Left lung (tissue), 10 donors: ENCODE data around the gene HTRA2. TPM values are rescaled to one million over a fixed set of nuclear protein-coding genes. Genes with fewer than 3 reads are reported as not detected.

Experiments used
- ATAC-seq: fragments of 200-7000 bp; cut with Tn5 transposase; one replicate; pipeline ENCODE4 v1.9.1; 2020; ENCODE audit warnings: moderate library complexity
- DNase-seq, 4 donors: peaks; one replicate each; pipeline ENCODE4 v3.0.0-alpha.2; 2013 to 2020
- H3K27ac ChIP-seq, 2 donors: fragments of 200-600 bp; sonication (generic) in 1 of 2; one replicate each; pipeline versions ENCODE4 v1.5.0 to v1.8.0; 2020 to 2021
- H3K27me3 ChIP-seq, 2 donors: fragments of 200-600 bp; sonication (generic) in 1 of 2; one replicate each; pipeline versions ENCODE4 v1.5.0 to v1.8.0; 2020 to 2021
- H3K36me3 ChIP-seq, 2 donors: fragments of 200-600 bp; sonication (generic) in 1 of 2; one replicate each; pipeline versions ENCODE4 v1.5.0 to v1.8.0; 2020 to 2021
- H3K4me1 ChIP-seq, 2 donors: fragments of 200-600 bp; one replicate each; pipeline ENCODE4 v1.8.0; 2021
- H3K4me3 ChIP-seq, 2 donors: fragments of 200-600 bp; sonication (generic) in 1 of 2; one replicate each; pipeline versions ENCODE4 v1.5.0 to v1.8.0; 2020 to 2021; ENCODE audit warnings: mild to moderate bottlenecking in 1 of 2
- H3K9me3 ChIP-seq, 2 donors: fragments of 200-600 bp; sonication (generic) in 1 of 2; one replicate each; pipeline versions ENCODE4 v1.5.0 to v1.8.0; 2020 to 2021
- CTCF ChIP-seq, 2 donors: fragments of 200-600 bp; sonication (generic) in 1 of 2; IDR thresholded peaks; one replicate each; pipeline versions ENCODE4 v1.5.0 to v1.8.0; 2021; ENCODE audit warnings: antibody characterized with exemption in 2 of 2
- intact Hi-C, 2 donors: fragments of 100-400 bp; cut with DNase I; formaldehyde crosslinking; loops; one replicate each; pipeline versions ENCODE4 v1.11.2 to v1.14.2; 2022
- polyA plus RNA-seq, 6 donors: library from polyadenylated mRNA; unstranded; fragments of 120-200 nt; gene quantifications; one replicate each; pipeline ENCODE4 v1.2.1, GENCODE V29; 2013; ENCODE audit not compliant: insufficient read length in 6 of 6
- total RNA-seq, 2 donors: library from RNA; stranded (reverse); fragmentation: NEBNext Ultra II Directional; extraction: Animal tissue kit (Norgen Biotek cat#: 25700); gene quantifications; one replicate each; pipeline ENCODE4 v1.2.1, GENCODE V29; 2021
- donor health status: DM: no; HTN: yes; CAD: no.
- donor health status: DM: no; HTN: no; CAD: no.

HTRA2 gene
- total and polyA plus RNA-seq, 8 donors, result 29.4 to 36.6 (median 33.9) TPM

GRCh38 chr2:74571058-74571457 is 41.3 kb downstream of the HTRA2 start:
- intact Hi-C loops, result no loop called here
- DNase-seq (no peak), ATAC-seq (no peak)
- Histone ChIP-seq H3K27me3 (no peaks in the 10 kb centered on the region), H3K36me3 (no peaks in the 10 kb centered on the region), H3K27ac (peak overlapping the region in 1 of 2 donors; percentile 6), H3K4me3 (no peak overlapping the region), H3K9me3 (no peaks in the 10 kb centered on the region), H3K4me1 (peaks cover 0 to 43% of the 10 kb centered on the region in 2 donors)
- TF ChIP-seq CTCF (IDR thresholded peaks at IDR 0.05), result no peak

DNA sequence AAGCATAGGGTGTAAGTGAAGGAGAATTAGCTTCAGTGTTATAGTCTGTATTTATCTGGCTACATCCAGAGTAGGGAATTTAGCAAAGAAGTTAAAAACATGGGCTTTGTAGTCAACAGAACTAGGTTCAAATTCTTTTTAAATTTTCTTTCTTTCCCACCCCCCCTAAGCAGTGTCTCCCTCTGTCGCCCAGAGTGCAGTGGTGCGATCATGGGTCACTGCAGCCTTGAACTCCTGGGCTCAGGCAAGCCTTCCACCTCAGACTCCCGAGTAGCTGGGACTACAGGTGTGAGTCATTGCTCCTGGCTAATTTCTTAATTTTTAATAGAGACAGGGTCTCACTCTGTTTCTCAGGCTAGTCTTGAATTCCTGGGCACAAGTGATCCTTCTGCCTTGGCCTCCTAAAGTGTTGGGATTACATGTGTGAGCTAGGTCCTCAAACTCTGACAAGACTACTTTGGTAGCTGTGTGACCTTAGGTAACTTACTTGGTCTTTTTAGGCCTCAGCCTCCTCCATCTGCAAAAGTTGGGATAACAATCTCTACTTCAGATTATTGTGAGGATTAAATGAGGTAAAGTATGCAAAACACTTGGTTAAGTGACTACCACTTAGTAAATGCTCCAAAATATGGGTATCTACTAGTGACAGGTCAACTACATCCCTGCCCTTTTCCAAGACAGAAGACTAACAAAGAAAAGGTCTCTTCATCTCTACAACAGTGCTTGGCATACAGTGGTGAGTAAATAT is 42.6 kb downstream of the HTRA2 start:
- no peak for ATAC-seq
- intact Hi-C loops, result no loop called here
- TF ChIP-seq CTCF (IDR thresholded peaks at IDR 0.05), result no peak

GRCh38 chr2:74573747-74574562 is 44.2 kb downstream of the HTRA2 start:
- Histone ChIP-seq H3K27me3 (no peaks in the 10 kb centered on the region), H3K27ac (peak overlapping the region; percentile 33 to 80), H3K4me3 (no peak overlapping the region), H3K36me3 (no peaks in the 10 kb centered on the region), H3K9me3 (no peaks in the 10 kb centered on the region), H3K4me1 (peaks cover 6 to 50% of the 10 kb centered on the region in 2 donors)
- ATAC-seq (peak; percentile 41), DNase-seq (no peak)
- TF ChIP-seq CTCF (IDR thresholded peaks at IDR 0.05), result no peak
- intact Hi-C loops, result no loop called here

More for the DNA sequence above, 42.6 kb downstream of the HTRA2 start:
- DNase-seq, result no peak
- Histone ChIP-seq H3K27ac (no peak overlapping the region), H3K36me3 (no peaks in the 10 kb centered on the region), H3K4me3 (no peak overlapping the region), H3K9me3 (no peaks in the 10 kb centered on the region), H3K27me3 (no peaks in the 10 kb centered on the region), H3K4me1 (peaks cover 4 to 43% of the 10 kb centered on the region in 2 donors)

DNA sequence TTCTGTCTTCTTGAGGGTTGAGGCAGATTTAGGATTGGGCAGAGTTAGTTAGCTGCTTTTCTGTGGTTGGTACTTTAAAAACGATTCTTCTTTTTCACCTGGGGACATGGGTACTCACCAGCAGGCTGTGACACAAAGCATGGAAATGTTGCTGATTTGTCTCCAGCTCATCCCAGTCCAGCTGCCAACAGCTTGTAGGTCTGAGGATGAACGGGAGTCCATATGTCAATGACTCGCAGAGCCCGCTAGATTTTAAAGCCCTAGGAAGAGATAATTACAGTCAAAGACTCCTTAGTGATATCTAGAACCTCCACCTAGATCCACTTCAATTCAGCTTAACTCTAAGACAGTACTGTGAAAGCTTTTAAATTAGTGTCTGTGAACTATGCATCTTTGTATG is 45.6 kb downstream of the HTRA2 start:
- H3K4me1 ChIP-seq, result peaks cover 6 to 50% of the 10 kb centered on the region in 2 donors

More for the DNA sequence above, 45.6 kb downstream of the HTRA2 start:
- Histone ChIP-seq H3K4me3 (no peak overlapping the region), H3K27me3 (no peaks in the 10 kb centered on the region), H3K9me3 (no peaks in the 10 kb centered on the region), H3K27ac (peak overlapping the region in 1 of 2 donors; percentile 89), H3K36me3 (no peaks in the 10 kb centered on the region)
- DNase-seq (no peak), ATAC-seq (no peak)
- no peak for TF ChIP-seq CTCF (IDR thresholded peaks at IDR 0.05)
- intact Hi-C loops, result no loop called here
